ENCODE measurements around the gene PARD3.
"Not testable (repeated sequence)": the region's sequence is repeated elsewhere in the genome, so short reads cannot be mapped to it uniquely, and the experiment has no call there.

Gene PARD3

DNA sequence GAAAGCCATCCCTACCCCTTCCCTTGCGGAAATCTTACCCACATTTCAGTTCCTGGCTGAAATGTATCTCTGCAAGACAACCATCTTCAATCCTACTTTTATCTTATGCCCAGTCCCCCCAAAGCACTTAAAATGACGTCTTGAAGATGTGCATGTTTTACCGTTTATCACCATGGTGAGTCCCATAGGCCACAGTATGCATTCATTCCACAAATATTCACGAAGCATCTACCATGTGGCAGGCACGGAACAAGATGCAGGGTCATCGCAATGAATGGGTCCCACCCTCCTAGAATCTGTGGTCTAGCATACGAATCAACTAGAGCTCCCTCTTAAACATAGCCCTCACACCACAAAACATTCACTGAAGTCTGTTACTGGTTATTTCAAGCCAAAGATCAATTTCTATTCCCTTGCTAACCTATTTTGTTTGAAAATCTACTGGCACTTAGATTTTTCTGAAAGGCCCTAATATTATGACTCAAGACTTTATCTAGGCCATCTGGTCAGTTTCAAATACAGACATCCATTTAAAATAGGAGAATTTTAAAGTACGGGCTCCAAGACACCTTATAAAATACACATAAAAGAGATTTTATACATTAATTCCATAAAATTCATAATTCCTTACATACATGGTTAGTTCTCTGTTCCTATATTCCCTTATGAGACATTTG, 99.4 kb downstream of the PARD3 start:
- DNase-seq (ENCODE audit: low spot score): no peak

GRCh38 chr10:34713875-34714274, 101.2 kb downstream of the PARD3 start:
- DNase-seq (ENCODE audit: low spot score): no peak

DNA sequence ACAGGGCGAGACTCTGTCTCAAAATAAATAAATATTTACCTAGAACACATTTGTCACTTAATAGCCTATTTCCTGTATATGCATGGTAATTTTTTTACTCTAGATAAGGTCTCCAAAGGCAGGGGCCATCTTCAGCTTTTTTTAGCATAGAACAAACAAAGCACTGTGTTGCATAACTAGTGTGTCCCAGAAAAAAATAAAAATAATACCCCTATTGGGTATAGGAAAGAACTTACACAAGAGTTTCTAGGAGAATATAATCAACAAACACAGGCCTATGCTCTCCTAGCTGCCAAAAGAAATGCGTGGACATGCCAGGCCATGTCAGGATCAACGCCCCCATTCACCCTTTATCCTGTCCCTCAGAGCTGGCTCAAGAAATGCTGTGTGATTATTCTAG, 103.6 kb downstream of the PARD3 start:
- no peak for DNase-seq (ENCODE audit: low spot score)

GRCh38 chr10:34710391-34710751, 104.7 kb downstream of the PARD3 start:
- peak; percentile 28 for DNase-seq (ENCODE audit: low spot score)

DNA sequence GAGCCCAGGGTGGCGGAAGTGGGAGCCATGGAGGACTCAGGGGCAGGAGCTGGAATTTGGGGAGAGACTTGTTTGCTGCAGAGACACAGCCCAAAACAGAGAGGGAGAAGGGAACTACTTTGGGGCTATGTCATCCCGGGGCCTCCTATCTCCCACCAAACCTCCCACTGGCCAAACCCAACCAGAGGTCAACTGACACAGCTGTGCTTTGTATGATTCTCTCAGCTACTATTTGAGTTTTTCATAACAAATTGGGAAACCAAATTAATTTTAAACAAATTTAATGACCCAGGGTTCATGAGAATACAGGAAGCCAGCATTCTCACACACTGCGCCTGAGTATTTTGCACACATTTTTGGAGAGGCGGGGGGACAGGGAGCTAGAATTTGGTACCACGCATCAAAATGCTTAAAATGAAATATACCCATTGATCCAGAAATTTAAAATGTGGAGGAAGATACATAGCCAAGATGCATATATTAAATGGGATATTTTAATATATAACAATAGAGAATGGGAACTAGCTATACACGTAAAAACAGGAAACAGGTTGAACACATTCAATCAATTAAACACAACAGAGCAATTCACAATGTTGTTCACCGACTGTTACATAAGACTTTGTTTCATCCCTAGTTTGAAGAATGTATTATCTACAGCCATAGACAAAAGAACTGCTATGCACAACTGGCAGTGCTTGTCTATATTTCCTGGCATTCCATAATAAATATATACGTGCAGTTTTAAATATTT, 105.3 kb downstream of the PARD3 start:
- no peak for DNase-seq (ENCODE audit: low spot score)

GRCh38 chr10:34707656-34708055, 107.4 kb downstream of the PARD3 start:
- no peak for DNase-seq (ENCODE audit: low spot score)

DNA sequence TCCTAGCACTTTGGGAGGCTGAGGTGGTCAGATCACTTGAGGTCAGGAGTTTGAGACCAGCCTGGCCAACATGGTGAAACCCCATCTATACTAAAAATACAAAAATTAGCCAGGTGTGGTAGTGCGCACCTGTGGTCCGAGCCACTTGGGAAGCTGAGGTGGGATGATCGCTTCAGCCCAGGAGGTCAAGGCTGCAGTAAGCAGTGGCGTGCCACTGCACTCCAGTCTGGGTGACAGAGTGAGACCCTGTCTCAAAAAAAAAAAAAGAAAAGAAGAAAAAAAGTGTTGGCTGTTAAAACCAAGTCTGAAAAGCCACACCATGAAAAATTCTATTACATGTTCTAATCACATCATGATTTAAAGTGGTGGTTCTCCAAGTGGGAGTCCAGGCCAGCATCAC, 108.1 kb downstream of the PARD3 start:
- DNase-seq (ENCODE audit: low spot score): not testable (repeated sequence)

DNA sequence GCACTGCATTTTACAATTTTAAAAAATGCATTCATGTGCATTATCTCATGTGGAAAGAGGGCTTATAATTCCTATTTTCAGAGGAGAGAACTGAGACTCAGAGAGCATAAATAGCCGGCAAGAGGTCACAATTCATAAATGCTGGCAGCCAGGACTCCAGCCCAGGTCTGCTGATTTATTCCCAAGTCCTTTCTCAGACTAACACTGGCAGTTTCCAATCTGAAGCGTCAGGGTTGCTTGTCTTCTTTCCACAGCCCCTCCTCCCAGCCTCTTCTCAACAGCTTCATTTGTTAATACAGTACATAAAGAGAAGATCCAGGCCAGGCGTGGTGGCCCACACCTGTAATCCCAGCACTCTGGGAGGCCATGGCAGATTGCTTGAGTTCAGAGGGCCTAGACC, 108.9 kb downstream of the PARD3 start:
- DNase-seq (ENCODE audit: low spot score): no peak

DNA sequence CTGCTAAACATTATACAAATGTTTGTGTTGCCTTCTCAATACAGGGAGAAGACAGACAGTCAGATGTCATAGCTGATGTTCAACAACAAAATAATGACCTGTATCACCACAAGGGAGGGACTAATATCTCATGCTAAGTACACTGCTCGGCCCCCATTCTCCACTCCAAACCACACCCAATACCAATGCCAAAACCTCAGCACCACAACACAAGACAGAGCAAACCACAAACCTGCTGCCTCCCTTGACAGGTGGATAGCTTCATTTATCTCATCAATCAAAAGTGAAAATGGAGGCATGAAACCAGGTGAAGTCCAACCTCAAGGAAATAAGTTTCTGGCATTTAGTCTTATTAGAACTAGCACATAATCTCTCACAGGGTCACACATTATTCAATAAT, 109.5 kb downstream of the PARD3 start:
- peak; percentile 71 for DNase-seq (ENCODE audit: low spot score)

GRCh38 chr10:34704526-34705184, 110.4 kb downstream of the PARD3 start:
- DNase-seq (ENCODE audit: low spot score): no peak

GRCh38 chr10:34702982-34703381, 112.1 kb downstream of the PARD3 start:
- no peak for DNase-seq (ENCODE audit: low spot score)

DNA sequence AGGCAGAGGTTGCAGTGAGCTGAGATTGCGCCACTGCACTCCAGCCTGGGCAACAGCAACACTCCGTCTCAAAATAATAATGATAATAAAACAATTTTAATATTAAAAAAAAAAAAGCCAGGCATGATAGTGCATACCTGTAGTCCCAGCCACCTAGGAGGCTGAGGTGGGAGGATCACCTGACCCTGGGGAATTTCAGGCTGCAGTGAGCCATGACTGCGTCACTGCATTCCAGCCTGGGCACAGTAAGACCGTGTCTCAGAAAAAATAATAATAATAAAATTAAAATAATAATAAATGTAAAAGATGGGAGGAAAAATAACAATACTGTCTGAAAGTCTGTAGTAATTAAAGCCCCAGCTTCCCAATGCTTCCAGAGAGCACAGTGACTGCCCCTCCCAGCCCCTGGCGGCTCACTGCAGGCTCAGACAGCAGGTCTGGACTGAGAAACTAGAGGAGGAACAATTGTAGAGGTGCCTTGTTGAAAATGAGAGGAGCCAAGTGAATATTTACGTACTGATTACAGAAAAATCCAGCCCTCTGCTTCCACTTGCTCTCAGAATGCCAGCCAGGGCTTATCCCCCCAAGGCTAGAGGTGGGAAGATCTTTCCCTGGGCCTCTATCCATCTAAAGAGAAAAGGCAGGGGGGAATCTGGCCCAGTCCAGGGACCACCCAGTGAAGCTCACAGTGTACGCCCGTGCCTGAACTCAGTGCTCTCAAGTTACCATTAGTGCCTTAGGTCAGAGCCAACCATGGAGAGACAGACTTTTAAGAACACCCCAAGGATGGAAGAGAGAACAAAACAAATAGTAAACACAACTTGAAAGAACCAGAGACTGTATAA, 112.8 kb downstream of the PARD3 start:
- no peak for DNase-seq (ENCODE audit: low spot score)

DNA sequence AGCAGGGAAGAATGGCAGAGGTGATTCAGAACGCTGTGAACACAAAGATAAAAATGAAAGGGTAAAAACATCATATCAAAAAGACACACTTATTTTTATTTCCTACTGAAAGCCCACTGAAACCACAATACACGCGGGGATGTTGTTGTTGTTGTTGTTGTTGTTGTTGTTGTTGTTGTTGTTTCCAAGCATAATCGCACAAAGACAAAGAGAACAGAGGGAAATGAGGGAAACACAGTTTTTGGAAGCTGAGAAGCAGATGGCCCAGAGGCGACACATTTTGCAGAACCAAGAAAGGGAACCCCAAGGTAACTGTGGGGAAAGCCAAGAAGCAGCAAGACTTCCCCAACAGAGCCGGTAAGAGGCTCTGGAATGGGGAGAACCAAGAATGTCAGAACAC, 113.9 kb downstream of the PARD3 start:
- DNase-seq (ENCODE audit: low spot score): no peak

GRCh38 chr10:34700752-34701151, 114.3 kb downstream of the PARD3 start:
- not testable (repeated sequence) for DNase-seq (ENCODE audit: low spot score)

DNA sequence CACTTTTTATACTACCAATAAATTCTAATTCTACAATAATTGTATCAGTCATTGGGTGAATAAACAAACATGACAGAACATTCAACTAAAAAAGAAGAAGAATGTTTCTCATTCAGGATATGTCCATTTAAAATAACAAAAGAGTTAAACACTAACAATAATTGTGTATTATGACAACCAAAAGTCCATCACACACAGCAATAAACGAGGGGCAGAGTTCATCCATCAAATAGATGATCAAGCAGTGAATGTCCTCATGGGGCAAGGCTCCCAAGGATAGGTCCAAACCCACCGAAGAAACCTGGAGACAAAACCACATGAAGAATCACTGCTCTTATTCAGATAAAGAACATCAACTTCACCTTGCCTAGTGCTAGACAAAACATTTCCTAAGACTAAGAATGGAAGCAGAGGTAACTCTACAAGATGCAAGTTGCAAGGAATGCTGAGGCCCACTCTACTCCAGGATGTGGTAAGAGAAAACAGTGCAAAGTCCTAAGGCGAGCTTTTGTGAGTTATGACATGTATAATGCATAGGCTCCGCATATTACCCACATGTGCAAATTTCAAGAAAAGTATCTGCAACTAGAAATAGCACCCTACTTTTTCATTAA, 115.1 kb downstream of the PARD3 start:
- DNase-seq (ENCODE audit: low spot score): no peak

DNA sequence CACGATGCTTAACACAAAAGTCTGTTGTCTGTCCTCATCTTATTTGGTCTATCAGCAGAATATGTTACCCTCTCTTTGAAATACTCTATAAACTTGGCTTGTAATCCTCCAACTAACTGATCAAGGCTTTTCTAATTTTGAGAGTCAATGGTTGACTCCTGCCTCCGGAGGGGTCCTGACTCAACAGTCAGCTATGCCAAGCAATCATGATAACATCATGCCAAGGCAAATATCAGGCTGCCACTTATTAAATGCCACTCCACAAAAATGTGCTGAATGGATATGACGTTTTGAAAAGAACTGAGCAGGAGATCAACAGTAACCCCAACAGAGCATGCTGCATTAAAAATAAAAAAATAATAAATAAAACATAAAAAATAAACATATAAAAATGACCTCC, 116.1 kb downstream of the PARD3 start:
- no peak for DNase-seq (ENCODE audit: low spot score)

DNA sequence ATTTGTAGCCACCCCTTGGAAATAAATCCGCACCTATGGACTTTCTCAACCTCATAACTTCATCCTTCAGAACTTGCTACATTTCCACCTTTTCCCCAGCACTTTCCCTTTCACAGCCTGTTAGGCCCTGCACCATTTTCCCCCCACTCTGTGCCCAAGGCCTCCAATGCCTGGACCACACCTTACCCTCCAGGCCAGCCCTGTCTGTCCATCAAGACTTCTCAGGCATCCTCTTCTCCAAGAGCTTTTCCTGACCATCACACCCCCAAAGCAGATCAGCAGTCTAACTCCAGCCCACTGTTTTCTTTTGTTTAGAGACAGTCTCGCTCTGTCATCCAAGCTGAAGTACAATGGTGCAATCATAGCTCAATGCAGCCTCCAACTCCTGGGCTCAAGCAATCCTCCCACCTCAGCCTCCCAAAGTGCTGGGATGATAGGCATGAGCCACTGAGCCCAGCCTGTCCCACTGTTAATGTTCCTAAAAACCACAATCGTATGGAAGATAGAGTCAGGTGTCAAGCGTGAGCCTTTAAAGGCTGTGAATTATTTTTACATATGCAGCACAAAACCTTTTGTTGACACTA, 116.8 kb downstream of the PARD3 start:
- no peak for DNase-seq (ENCODE audit: low spot score)

- no peak for DNase-seq (ENCODE audit: low spot score)
Observed at GRCh38 chr10:34697351-34698247, 117.5 kb downstream of the PARD3 start.

DNA sequence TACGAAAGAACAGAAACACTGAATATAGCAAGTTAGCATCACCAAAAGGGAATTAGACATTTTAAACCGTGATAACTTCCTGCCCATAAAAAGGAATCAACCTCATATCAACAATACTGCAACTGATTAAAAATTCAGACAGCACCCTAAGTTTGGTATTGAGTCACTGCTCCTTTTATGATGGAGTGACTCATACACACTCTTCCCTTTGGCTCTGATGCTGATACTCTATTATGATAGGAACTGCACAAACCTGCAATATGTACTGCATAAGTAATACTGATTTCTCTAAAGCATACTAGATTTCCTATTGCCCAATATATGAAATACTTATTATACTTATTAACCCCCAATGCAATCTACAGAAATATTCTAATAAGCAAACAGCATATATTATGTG, 118.7 kb downstream of the PARD3 start:
- peak; percentile 61 for DNase-seq (ENCODE audit: low spot score)

DNA sequence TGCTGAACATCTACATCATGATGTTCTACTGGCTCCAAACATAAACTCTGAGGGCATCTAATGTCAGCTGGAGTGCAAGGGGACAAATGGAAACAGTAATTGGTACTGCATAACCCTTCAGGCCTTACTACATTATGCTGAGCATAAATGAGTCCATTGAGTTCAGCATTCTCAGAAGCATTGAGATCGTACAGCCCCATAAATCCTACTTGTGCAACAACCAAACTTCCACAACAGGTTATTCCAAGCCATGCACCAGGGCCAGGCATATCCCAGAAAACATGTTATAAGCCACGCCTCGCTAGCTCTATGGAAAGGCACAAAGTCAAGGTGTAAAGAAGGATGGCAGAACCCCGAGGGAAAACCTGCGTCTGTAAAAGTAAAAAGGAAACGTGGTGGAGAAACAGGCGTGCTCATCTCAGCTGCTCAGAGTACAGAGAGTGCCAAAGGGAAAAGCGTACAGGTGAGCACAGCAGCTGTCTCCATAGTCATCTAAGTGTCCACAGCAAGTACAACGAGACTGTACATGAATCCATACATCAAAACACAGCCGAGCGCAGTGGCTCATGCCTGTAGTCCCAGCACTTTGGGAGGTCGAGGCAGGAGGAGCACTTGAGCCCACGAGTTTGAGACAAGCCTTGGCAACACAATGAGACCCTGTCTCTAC, 124.6 kb downstream of the PARD3 start:
- no peak for DNase-seq (ENCODE audit: low spot score)

Measured in SW480 (cell line).